ENCODE results near the gene UBXN2A.
"Not testable (repeated sequence)": the region's sequence is repeated elsewhere in the genome, so short reads cannot be mapped to it uniquely, and the experiment has no call there.

The UBXN2A gene

GRCh38 chr2:23940718-23941620 is 706 bp downstream of the UBXN2A start:
- no peak for DNase-seq (ENCODE audit: low read depth)

DNA sequence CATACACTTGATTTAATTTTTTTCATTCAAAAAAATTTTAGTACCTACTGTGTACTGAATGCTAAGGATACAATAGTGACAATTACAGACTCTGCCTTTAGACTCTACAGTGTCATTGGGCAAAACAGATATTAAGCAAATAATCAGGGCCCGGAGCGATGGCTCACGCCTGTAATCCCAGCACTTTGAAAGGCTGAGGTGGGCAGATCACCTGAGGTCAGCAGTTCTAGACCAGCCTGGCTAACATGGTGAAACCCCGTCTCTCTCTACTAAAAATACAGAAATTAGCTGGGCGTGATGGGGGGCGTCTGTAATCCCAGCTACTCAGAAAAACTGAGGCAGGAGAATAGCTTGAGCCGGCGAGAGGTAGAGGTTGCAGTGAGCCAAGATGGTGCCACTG is 1.4 kb downstream of the UBXN2A start:
- no peak for DNase-seq (ENCODE audit: low read depth)

- DNase-seq (ENCODE audit: low read depth), result no peak
Observed at GRCh38 chr2:23943666-23944065, 3.4 kb downstream of the UBXN2A start.

GRCh38 chr2:23944527-23944926 is 4.3 kb downstream of the UBXN2A start:
- DNase-seq (ENCODE audit: low read depth), result no peak

DNA sequence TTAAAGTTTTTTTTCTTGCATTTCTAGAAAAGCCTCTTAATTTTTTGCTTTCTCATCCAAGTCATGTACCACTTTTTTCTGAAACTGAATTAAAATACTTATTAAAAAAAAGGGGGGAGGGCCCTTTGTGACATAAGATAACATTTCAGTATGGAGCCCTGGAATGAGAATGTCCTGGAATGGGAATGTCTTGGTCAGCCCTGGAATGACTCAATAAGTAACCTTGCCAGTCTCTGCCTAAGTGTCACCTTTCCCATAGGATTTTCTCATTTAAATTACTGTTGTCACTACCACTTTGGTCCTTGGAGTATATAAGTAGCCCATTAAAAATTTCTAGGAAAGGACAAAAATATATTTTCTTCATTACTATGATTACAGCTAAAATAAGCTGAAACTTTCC is 4.7 kb downstream of the UBXN2A start:
- DNase-seq (ENCODE audit: low read depth), result no peak

DNA sequence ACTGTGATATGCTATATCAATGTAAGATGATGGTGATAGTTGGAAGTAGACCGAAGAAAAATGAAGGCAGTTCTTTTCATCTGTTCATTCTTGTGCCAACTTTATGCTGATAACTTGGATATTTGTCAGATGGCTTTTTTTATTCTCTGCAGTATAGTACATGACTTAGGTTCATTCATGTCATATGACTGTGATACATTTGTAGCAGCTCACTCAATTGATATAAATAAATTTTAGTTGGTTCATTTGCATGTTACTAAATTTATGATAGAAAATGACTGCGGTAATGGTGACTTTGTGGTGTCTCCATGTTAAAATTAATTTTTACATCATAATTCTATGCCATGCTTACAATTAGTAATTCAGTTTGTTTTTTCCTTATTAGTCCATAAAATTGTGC is 7.1 kb downstream of the UBXN2A start:
- DNase-seq (ENCODE audit: low read depth), result no peak

GRCh38 chr2:23952558-23952957 is 12.3 kb downstream of the UBXN2A start:
- not testable (repeated sequence) for DNase-seq (ENCODE audit: low read depth)

GRCh38 chr2:23953625-23954024 is 13.4 kb downstream of the UBXN2A start:
- DNase-seq (ENCODE audit: low read depth), result no peak

DNA sequence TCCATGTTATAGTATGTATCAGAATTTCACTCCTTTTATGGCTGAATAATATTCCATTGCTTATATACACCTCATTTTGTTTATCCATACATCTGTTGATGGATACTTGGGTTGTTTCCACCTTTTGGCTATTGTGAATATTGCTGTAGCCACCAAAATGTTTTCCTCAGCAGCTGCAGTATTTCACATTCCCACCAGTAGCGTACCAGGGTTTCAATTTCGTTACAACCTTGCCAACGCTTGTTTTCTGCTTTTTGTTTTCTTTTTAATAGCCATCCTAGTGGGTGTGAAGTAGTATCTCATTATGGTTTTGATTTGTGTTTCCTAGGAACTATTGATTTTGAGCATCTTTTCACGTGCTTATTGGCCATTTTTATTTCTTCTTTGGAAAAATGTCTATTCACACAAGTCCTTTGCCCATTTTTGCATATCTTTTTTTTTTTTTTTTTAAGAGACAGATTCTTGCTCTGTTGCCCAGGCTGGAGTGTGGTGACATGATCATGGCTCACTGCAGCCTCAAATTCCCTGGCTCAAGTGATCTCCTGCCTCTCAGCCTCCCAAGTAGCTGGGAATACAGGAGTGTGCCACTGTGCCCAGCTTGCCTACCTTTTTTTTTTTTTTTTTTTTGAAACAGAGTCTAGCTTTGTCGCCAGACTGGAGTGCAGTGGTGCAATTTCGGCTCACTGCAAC is 14.2 kb downstream of the UBXN2A start:
- no peak for DNase-seq (ENCODE audit: low read depth)

GRCh38 chr2:23967846-23968245 is 27.6 kb downstream of the UBXN2A start:
- DNase-seq (ENCODE audit: low read depth), result no peak

GRCh38 chr2:23976883-23977282 is 36.6 kb downstream of the UBXN2A start:
- no peak for DNase-seq (ENCODE audit: low read depth)

DNA sequence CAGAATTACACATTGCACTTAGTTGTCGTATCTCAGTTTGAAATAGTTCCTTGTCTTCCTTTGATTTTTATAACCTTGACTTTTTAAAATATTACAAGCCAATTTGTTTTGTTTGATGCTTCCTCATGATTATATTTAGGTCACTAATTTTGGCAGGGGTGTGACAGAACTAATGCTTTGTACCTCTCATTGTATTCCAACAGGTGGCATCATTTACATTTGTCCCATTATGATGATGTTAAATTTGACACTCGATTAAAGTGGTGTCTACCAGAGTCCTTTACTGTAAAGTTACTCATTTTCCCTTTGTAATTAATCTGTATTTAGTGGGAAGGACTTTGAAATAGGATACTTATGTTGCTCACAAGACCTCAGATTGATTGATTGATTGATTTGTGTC is 48.1 kb downstream of the UBXN2A start:
- no peak for DNase-seq (ENCODE audit: low read depth)

DNA sequence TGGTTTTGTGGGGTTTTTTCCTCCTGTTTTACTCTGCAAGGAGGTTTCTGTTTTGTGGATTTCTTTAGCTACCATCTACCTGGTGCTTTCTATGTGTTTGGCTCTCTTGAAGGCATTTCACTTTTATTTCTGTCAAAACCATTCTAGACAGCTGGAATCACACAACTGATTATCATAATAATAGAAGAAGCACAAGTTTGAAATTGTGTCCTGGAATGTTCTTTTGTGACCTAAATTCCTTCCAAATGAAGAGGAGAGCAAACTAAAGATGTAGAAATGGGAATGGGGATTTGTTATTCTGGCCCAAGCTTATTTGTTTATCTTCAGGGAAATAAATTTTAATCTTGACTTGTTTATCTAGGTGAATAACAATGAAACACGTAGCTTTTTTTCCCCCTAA is 52.7 kb downstream of the UBXN2A start:
- DNase-seq (ENCODE audit: low read depth), result no peak

GRCh38 chr2:23993736-23994269 is 53.5 kb downstream of the UBXN2A start:
- DNase-seq (ENCODE audit: low read depth), result no peak

GRCh38 chr2:23994567-23994966 is 54.3 kb downstream of the UBXN2A start:
- DNase-seq (ENCODE audit: low read depth), result no peak

GRCh38 chr2:24007693-24008092 is 67.4 kb downstream of the UBXN2A start:
- DNase-seq (ENCODE audit: low read depth), result no peak

- DNase-seq (ENCODE audit: low read depth), result no peak
Observed at GRCh38 chr2:24008672-24009366, 68.6 kb downstream of the UBXN2A start.

GRCh38 chr2:24009367-24009679 is 69.1 kb downstream of the UBXN2A start:
- no peak for DNase-seq (ENCODE audit: low read depth)

GRCh38 chr2:24009680-24010476 is 69.6 kb downstream of the UBXN2A start, which contains the start of gene MFSD2B:
TSS of gene MFSD2B (plus strand) at chr2:24010085. CDS start at chr2:24010097, 12 bp downstream.
- peak; percentile 33 for DNase-seq (ENCODE audit: low read depth)

GRCh38 chr2:24010477-24011249 is 70.4 kb downstream of the UBXN2A start:
- peak; percentile 54 for DNase-seq (ENCODE audit: low read depth)
